H1 (cell line): ENCODE results near the gene FAM193B. TPM values are rescaled to one million over a fixed set of nuclear protein-coding genes. Genes with fewer than 3 reads are reported as not detected.

ENCODE experiments used
- CTCF ChIA-PET: fragments of 300-600 bp; sonication (Branson Sonifier 250); formaldehyde crosslinking; loops from one replicate; lab custom pipeline; 2021; ENCODE audit not compliant: partially characterized antibody; lab: Charles Lee
- POLR2A ChIA-PET: fragments of 300-600 bp; sonication (Branson Sonifier 250); formaldehyde crosslinking; loops from one replicate; lab custom pipeline; 2021; ENCODE audit warnings: inconsistent platforms; ENCODE audit not compliant: partially characterized antibody; lab: Charles Lee
- DNase-seq, 2 experiments: peaks; one replicate each; pipeline versions ENCODE4 v3.0.0 to v3.0.0-alpha.2; 2010 to 2022; ENCODE audit warnings: low spot score in 2 of 2, low read depth in 1 of 2, mixed read lengths in 1 of 2
- FAIRE-seq: peaks from 2 replicates; lab custom pipeline; 2011; peaks lifted over from hg19 to GRCh38; lab: Jason Lieb, UNC
- H2AFZ ChIP-seq: 2 replicates; pipeline ENCODE4 v1.8.1; 2012; ENCODE audit warnings: low read length, inconsistent platforms
- H2AK5ac ChIP-seq: 2 replicates; pipeline ENCODE4 v1.6.1; 2013; ENCODE audit warnings: low read depth, low read length
- H2BK120ac ChIP-seq: replicated peaks from 2 replicates; pipeline ENCODE3; 2013; ENCODE audit warnings: low read depth, low read length, inconsistent platforms
- H2BK12ac ChIP-seq: 2 replicates; pipeline ENCODE4 v1.6.1; 2013; ENCODE audit warnings: low read depth, low read length
- H2BK15ac ChIP-seq: 2 replicates; pipeline ENCODE4 v1.6.1; 2013; ENCODE audit warnings: low read length
- H2BK20ac ChIP-seq: 2 replicates; pipeline ENCODE4 v1.6.1; 2013; ENCODE audit warnings: low read length
- H2BK5ac ChIP-seq: 2 replicates; pipeline ENCODE4 v1.6.1; 2013; ENCODE audit warnings: low read depth, low read length
- H3K14ac ChIP-seq: 2 replicates; pipeline ENCODE4 v1.6.1; 2013; ENCODE audit warnings: inconsistent platforms; ENCODE audit not compliant: insufficient read length
- H3K18ac ChIP-seq: 2 replicates; pipeline ENCODE4 v1.6.1; 2013; ENCODE audit warnings: low read length; ENCODE audit errors: extremely low read depth
- H3K23ac ChIP-seq: 2 replicates; pipeline ENCODE4 v1.6.1; 2013; ENCODE audit warnings: inconsistent platforms; ENCODE audit not compliant: insufficient read length
- H3K23me2 ChIP-seq: 2 replicates; pipeline ENCODE4 v1.6.1; 2013; ENCODE audit warnings: low read depth, low read length
- H3K27ac ChIP-seq: 2 replicates; pipeline ENCODE4 v1.6.1; 2011; ENCODE audit warnings: low read depth, low read length, inconsistent platforms
- H3K27me3 ChIP-seq, 4 experiments: replicated peaks in 1 of 4; 1 replicate in 1 of 4; 2 replicates in 3 of 4; pipeline versions ENCODE4 v1.6.1 to v1.8.1; 2011 to 2013; ENCODE audit warnings: low read length in 3 of 4, mild to moderate bottlenecking in 3 of 4, inconsistent platforms in 2 of 4, mixed read lengths in 2 of 4, moderate library complexity in 1 of 4; ENCODE audit not compliant: control insufficient read depth in 3 of 4, insufficient read depth in 3 of 4; ENCODE audit errors: extremely low read depth in 1 of 4
- H3K36me3 ChIP-seq, 4 experiments: 2 replicates each; pipeline versions ENCODE4 v1.6.1 to v1.8.1; 2011 to 2013; ENCODE audit warnings: mild to moderate bottlenecking in 4 of 4, low read length in 3 of 4, moderate library complexity in 2 of 4, control low read depth in 1 of 4, inconsistent platforms in 1 of 4; ENCODE audit not compliant: insufficient read depth in 4 of 4, control insufficient read depth in 2 of 4
- H3K4ac ChIP-seq: replicated peaks from 2 replicates; pipeline ENCODE3; 2013; ENCODE audit warnings: low read length, low read depth, mixed read lengths, inconsistent platforms; ENCODE audit not compliant: insufficient read length
- H3K4me1 ChIP-seq, 4 experiments: replicated peaks in 1 of 4; 1 replicate in 1 of 4; 2 replicates in 3 of 4; pipeline versions ENCODE4 v1.6.1 to v1.8.1; 2011 to 2013; ENCODE audit warnings: low read length in 3 of 4, inconsistent platforms in 2 of 4, mixed read lengths in 1 of 4; ENCODE audit not compliant: insufficient read depth in 4 of 4, control insufficient read depth in 3 of 4
- H3K4me2 ChIP-seq, 2 experiments: 2 replicates each; pipeline versions ENCODE4 v1.6.1 to v1.8.1; 2011 to 2013; ENCODE audit warnings: low read depth in 2 of 2, low read length in 2 of 2, control low read depth in 1 of 2, inconsistent platforms in 1 of 2, mild to moderate bottlenecking in 1 of 2; ENCODE audit not compliant: insufficient read depth in 1 of 2
- H3K4me3 ChIP-seq, 4 experiments: fragments of 200-600, 300-600 bp in 1 of 4; sonication (generic), shearing (Covaris generic), sonication (Bioruptor Twin) in 1 of 4; 2 replicates each; pipeline versions ENCODE4 v1.5.1 to v1.8.1; 2011 to 2016; ENCODE audit warnings: low read length in 4 of 4, low read depth in 3 of 4, control low read depth in 2 of 4, inconsistent platforms in 2 of 4, mild to moderate bottlenecking in 2 of 4, mixed read lengths in 1 of 4, moderate library complexity in 1 of 4; ENCODE audit not compliant: insufficient read depth in 2 of 4; ENCODE audit errors: extremely low read depth in 1 of 4
- H3K56ac ChIP-seq: replicated peaks from 2 replicates; pipeline ENCODE3; 2013; ENCODE audit warnings: low read depth, mild to moderate bottlenecking, mixed read lengths, low read length, inconsistent platforms; ENCODE audit not compliant: insufficient read length
- H3K79me1 ChIP-seq: 2 replicates; pipeline ENCODE4 v1.6.1; 2013; ENCODE audit warnings: low read depth, low read length, control low read depth
- H3K79me2 ChIP-seq, 2 experiments: 2 replicates each; pipeline versions ENCODE4 v1.6.1 to v1.8.1; 2012 to 2013; ENCODE audit warnings: low read length in 2 of 2, mild to moderate bottlenecking in 2 of 2, inconsistent platforms in 1 of 2; ENCODE audit not compliant: insufficient read depth in 2 of 2, control insufficient read depth in 1 of 2
- H3K9ac ChIP-seq, 4 experiments: replicated peaks in 1 of 4; 1 replicate in 1 of 4; 2 replicates in 3 of 4; pipeline versions ENCODE4 v1.6.1 to v1.8.1; 2011 to 2013; ENCODE audit warnings: low read depth in 3 of 4, low read length in 3 of 4, control low read depth in 2 of 4, mild to moderate bottlenecking in 2 of 4, moderate library complexity in 2 of 4, inconsistent platforms in 1 of 4; ENCODE audit errors: extremely low read depth in 1 of 4
- H3K9me3 ChIP-seq, 2 experiments: 2 replicates each; pipeline versions ENCODE4 v1.6.1 to v1.8.1; 2012 to 2013; ENCODE audit warnings: mild to moderate bottlenecking in 2 of 2, moderate library complexity in 2 of 2, control low read depth in 1 of 2, inconsistent platforms in 1 of 2, low read depth in 1 of 2, low read length in 1 of 2, mixed read lengths in 1 of 2; ENCODE audit not compliant: insufficient read depth in 2 of 2
- H4K20me1 ChIP-seq, 2 experiments: replicated peaks in 1 of 2; 2 replicates each; pipeline versions ENCODE3 to v1.8.1; 2011 to 2013; ENCODE audit warnings: inconsistent platforms in 2 of 2, low read length in 2 of 2, mild to moderate bottlenecking in 1 of 2; ENCODE audit not compliant: insufficient read depth in 2 of 2, control insufficient read depth in 1 of 2
- H4K5ac ChIP-seq: 2 replicates; pipeline ENCODE4 v1.6.1; 2013; ENCODE audit warnings: low read length, low read depth, mixed read lengths, inconsistent platforms; ENCODE audit not compliant: insufficient read length
- H4K8ac ChIP-seq: 2 replicates; pipeline ENCODE4 v1.8.0; 2013; ENCODE audit warnings: mild to moderate bottlenecking, moderate library complexity, low read length, inconsistent platforms; ENCODE audit not compliant: insufficient read depth; ENCODE audit errors: extremely low read depth
- H4K91ac ChIP-seq: replicated peaks from 2 replicates; pipeline ENCODE3; 2013; ENCODE audit warnings: low read length, mixed read lengths, inconsistent platforms; ENCODE audit not compliant: insufficient read length
- KDM1A ChIP-seq: fragments of 200-600, 300-600 bp; sonication (generic); IDR thresholded peaks from 2 replicates; pipeline ENCODE4 v1.7.1; 2016; ENCODE audit warnings: mild to moderate bottlenecking, low read length, borderline replicate concordance
- POLR2A ChIP-seq, 2 experiments: IDR thresholded peaks; 1 replicate in 1 of 2; 2 replicates in 1 of 2; pipeline ENCODE4 v1.6.1; 2011; ENCODE audit warnings: low read depth in 2 of 2, low read length in 2 of 2, mild to moderate bottlenecking in 2 of 2; ENCODE audit errors: control extremely low read depth in 1 of 2
- SRF ChIP-seq: IDR thresholded peaks from 2 replicates; pipeline ENCODE4 v1.6.1; 2011; ENCODE audit warnings: mild to moderate bottlenecking, low read depth, low read length, moderate library complexity
- USF2 ChIP-seq: IDR thresholded peaks from 2 replicates; pipeline ENCODE4 v1.6.1; 2011; ENCODE audit warnings: low read length, improper control_type of control experiment
- WGBS, 2 experiments: shearing (Covaris generic) in 1 of 2; methylation state at CpG; one replicate each; pipeline versions ENCODE4 v1.1.6 to v1.1.7; 2013 to 2015; ENCODE audit warnings: low lambda C conversion rate in 2 of 2, mixed read lengths in 2 of 2, inconsistent platforms in 1 of 2, low coverage in 1 of 2, missing lambda C conversion rate in 1 of 2; ENCODE audit not compliant: insufficient replicate concordance in 2 of 2, insufficient coverage in 1 of 2, insufficient read length in 1 of 2; ENCODE audit errors: extremely low coverage in 1 of 2, missing lambda C conversion rate in 1 of 2; 5-methylcytosine and 5-hydroxymethylcytosine counted together
- polyA plus RNA-seq, 7 experiments: library from polyadenylated mRNA; depleted of rRNA in 3 of 7; stranded (reverse) in 5 of 7; unstranded in 2 of 7; fragments of >200 nt in 5 of 7; fragments of 200-250 nt in 2 of 7; gene quantifications; 1 replicate in 5 of 7; 2 replicates in 1 of 7; 4 replicates in 1 of 7; pipeline versions ENCODE4 v1.2.1 to v1.2.3, GENCODE V29; 2011 to 2013; ENCODE audit warnings: missing spikeins in 2 of 7, mixed read lengths in 2 of 7
- total RNA-seq: library from RNA; stranded (reverse); fragmentation: NEBNext Ultra II Directional; extraction: Animal tissue kit (Norgen Biotek cat#: 25700); gene quantifications from 2 replicates; pipeline ENCODE4 v1.2.1, GENCODE V29; 2021

The FAM193B gene
- total and polyA plus RNA-seq, 2 of the 8 experiments (the other 6 are each of a cell fraction or from before 2014, with no cell fraction given): 49.9 to 69.8 TPM

GRCh38 chr5:177601126-177601525 is 46.8 kb upstream of the FAM193B start:
- H3K4me1 ChIP-seq: peaks cover 0 to 3% (median 2%) of the 10 kb centered on the region in 4 experiments; a peak in 3 of 7 replicates
- H3K23me2 ChIP-seq: peaks cover 9% of the 10 kb centered on the region
- no peak overlapping the region for H2BK20ac ChIP-seq
- CTCF ChIA-PET: interaction anchor here (1.5 kb wide), 1 partner anchor 41 kb away, joined by 3 read pairs; no protein-coding TSS in a partner anchor
- H3K27me3 ChIP-seq: peaks cover 0 to 2% (median 0%) of the 10 kb centered on the region in 4 experiments; a peak in 2 of 7 replicates
- H3K79me2 ChIP-seq: peaks cover 0 to 4% of the 10 kb centered on the region in 2 experiments; a peak in 1 of 4 replicates
- H3K56ac ChIP-seq: no peak overlapping the region
- H3K23ac ChIP-seq: no peak overlapping the region
- DNase-seq (no peak), FAIRE-seq (no peak)
- no peak overlapping the region for H2BK15ac ChIP-seq
- H4K20me1 ChIP-seq: peaks cover 0 to 2% of the 10 kb centered on the region in 2 experiments
- POLR2A ChIA-PET: interaction anchor here (0.6 to 8.8 kb wide), 5 partner anchors 9 to 108 kb away, joined by 3 to 72 read pairs (median 3); partner anchors contain the start of gene TMED9
- no peak overlapping the region for H3K27ac ChIP-seq
- peaks cover 0 to 6% (median 3%) of the 10 kb centered on the region in 4 experiments; a peak in 4 of 8 replicates for H3K36me3 ChIP-seq
- no peak for TF ChIP-seq KDM1A
- no peak for TF ChIP-seq USF2
- no peak for TF ChIP-seq SRF
- TF ChIP-seq POLR2A (IDR thresholded peaks at IDR 0.05; ENCODE audit: control extremely low read depth in 1 of 2, low read depth in 2 of 2, low read length in 2 of 2): no peak
- no peak overlapping the region for H4K5ac ChIP-seq
- 0 out of 2 replicates have a peak overlapping the region, but pooled peaks have one; percentile 88 for H2AK5ac ChIP-seq
- H2BK120ac ChIP-seq: no peak overlapping the region
- H2AFZ ChIP-seq: no peak overlapping the region
- no peak overlapping the region for H2BK5ac ChIP-seq
- H4K91ac ChIP-seq: no peak overlapping the region
- H3K9me3 ChIP-seq: no peaks in the 10 kb centered on the region
- no peak overlapping the region for H4K8ac ChIP-seq
- WGBS, 2 experiments: 92% methylated on average over 11 of the region's 11 CpGs; no CpG with 5 or more reads in 1 of the 2 experiments
- H3K79me1 ChIP-seq: no peaks in the 10 kb centered on the region; the same call in none of the 2 replicates
- H3K4ac ChIP-seq: no peak overlapping the region
- H2BK12ac ChIP-seq: no peak overlapping the region
- no peak overlapping the region for H3K14ac ChIP-seq
- H3K4me2 ChIP-seq: peak overlapping the region; percentile 91 to 100
- H3K4me3 ChIP-seq: peak overlapping the region in 3 of 4 experiments; percentile 66 to 97 (median 82); a peak in 6 of 8 replicates
- no peak overlapping the region for H3K18ac ChIP-seq
- H3K9ac ChIP-seq: no peak overlapping the region
